ENCODE data around the gene HIVEP1. TPM values are rescaled to one million over a fixed set of nuclear protein-coding genes. Genes with fewer than 3 reads are reported as not detected.

HIVEP1 gene
- total RNA-seq, 1 donor from 2014 or later: 35.7 TPM

DNA sequence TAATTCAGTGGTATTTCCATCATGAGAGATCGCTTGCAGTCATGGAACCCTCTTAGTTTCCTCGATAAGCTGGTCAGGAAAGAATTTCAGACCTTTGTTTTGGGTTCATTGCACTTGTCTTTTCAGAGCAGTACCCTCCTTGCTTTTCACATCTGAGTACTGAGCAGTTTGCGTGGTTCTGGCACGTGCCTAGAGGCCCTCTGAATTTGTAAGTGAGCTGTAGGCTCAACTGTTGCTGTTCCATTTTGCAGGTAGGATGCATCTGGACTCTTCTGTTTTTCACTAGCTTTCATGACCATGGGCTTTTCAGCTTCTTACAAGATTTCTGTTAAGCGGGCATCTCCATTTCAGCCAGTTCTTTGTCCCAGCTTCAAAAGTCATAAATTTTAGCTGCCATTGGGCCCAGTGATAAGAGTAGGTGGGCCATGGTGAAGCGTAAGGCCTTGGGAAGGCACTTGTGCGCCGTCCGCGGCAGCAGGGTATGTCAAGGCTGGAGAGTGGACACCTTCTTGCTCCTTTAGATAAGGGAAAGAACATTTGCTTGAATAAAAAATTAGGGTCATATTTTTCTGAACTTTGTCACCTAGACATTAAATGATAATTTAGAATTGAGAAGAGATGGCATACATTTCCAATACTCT is 35.8 kb downstream of the HIVEP1 start:
- Mint-ChIP-seq H3K9me3 (ENCODE audit: low read depth) (no peaks in the 10 kb centered on the region), H3K27ac (no peak overlapping the region), H3K36me3 (ENCODE audit: insufficient read depth) (peaks cover 7% of the 10 kb centered on the region), H3K4me3 (ENCODE audit: low read depth) (no peak overlapping the region), H3K4me1 (ENCODE audit: low read depth) (peaks cover 18% of the 10 kb centered on the region), H3K27me3 (no peaks in the 10 kb centered on the region)
- no peak for DNase-seq (ENCODE audit: low spot score, unreplicated experiment)
- TF ChIP-seq, protein P1, sequence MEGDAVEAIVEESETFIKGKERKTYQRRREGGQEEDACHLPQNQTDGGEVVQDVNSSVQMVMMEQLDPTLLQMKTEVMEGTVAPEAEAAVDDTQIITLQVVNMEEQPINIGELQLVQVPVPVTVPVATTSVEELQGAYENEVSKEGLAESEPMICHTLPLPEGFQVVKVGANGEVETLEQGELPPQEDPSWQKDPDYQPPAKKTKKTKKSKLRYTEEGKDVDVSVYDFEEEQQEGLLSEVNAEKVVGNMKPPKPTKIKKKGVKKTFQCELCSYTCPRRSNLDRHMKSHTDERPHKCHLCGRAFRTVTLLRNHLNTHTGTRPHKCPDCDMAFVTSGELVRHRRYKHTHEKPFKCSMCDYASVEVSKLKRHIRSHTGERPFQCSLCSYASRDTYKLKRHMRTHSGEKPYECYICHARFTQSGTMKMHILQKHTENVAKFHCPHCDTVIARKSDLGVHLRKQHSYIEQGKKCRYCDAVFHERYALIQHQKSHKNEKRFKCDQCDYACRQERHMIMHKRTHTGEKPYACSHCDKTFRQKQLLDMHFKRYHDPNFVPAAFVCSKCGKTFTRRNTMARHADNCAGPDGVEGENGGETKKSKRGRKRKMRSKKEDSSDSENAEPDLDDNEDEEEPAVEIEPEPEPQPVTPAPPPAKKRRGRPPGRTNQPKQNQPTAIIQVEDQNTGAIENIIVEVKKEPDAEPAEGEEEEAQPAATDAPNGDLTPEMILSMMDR (IDR thresholded peaks at IDR 0.05; ENCODE audit: unreplicated experiment): no peak

DNA sequence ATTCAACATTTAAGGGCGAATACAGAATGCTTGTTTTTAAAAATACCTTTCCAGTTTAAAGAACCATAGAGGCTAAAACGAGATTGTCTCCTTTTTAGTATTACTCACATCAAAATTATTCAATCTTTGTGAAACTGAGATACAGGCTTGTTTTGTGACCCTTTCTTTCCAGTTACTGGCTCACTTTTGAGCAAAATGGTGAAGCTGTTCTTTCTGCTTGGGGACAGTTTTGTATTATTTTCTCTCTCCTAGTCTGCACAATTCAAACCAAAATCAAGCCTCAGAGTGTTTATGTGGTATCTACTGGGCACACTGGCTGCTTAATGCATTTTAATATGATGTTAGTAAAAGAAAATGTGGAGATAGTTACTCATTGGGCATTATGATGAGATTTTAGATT is 36.5 kb downstream of the HIVEP1 start:
- H3K9me3 Mint-ChIP-seq (ENCODE audit: low read depth): no peaks in the 10 kb centered on the region
- H3K27me3 Mint-ChIP-seq: no peaks in the 10 kb centered on the region
- peaks cover 7% of the 10 kb centered on the region for H3K36me3 Mint-ChIP-seq (ENCODE audit: insufficient read depth)
- no peak for DNase-seq (ENCODE audit: low spot score, unreplicated experiment)
- TF ChIP-seq, protein P1 (IDR thresholded peaks at IDR 0.05; ENCODE audit: unreplicated experiment): no peak
- no peak overlapping the region for H3K4me3 Mint-ChIP-seq (ENCODE audit: low read depth)
- peaks cover 16% of the 10 kb centered on the region for H3K4me1 Mint-ChIP-seq (ENCODE audit: low read depth)
- peak overlapping the region; percentile 46 for H3K27ac Mint-ChIP-seq

GRCh38 chr6:12049165-12049564 is 37.1 kb downstream of the HIVEP1 start:
- H3K27me3 Mint-ChIP-seq: no peaks in the 10 kb centered on the region
- H3K4me3 Mint-ChIP-seq (ENCODE audit: low read depth): no peak overlapping the region
- no peaks in the 10 kb centered on the region for H3K9me3 Mint-ChIP-seq (ENCODE audit: low read depth)
- DNase-seq (ENCODE audit: low spot score, unreplicated experiment): no peak
- peak overlapping the region; percentile 75 for H3K27ac Mint-ChIP-seq
- H3K36me3 Mint-ChIP-seq (ENCODE audit: insufficient read depth): peaks cover 7% of the 10 kb centered on the region
- TF ChIP-seq, protein P1 (IDR thresholded peaks at IDR 0.05; ENCODE audit: unreplicated experiment): no peak
- H3K4me1 Mint-ChIP-seq (ENCODE audit: low read depth): peaks cover 11% of the 10 kb centered on the region

DNA sequence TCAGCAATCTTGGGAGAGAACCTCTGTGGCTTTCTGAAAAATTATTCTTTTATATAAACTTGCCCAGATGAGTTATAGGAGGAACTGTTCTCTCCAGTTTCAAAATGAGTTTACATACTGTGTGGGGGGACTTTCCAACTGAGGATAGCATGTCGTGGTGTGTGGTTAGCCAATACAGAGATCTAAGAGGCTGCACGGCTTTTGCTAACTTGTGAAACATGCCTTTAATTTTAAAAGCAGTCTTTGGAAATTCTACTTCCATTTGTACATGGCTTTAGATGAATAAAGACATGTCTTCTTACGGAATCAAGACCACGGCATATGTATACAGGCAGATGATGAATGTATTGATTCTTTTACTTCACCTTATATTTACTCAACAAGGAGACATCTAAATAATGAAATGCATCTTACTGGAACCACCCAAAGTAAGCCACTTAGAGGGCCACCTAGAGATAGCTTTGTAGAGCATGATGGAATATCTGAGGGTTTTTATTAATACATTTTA is 39.8 kb downstream of the HIVEP1 start:
- no peak overlapping the region for H3K4me3 Mint-ChIP-seq (ENCODE audit: low read depth)
- no peaks in the 10 kb centered on the region for H3K9me3 Mint-ChIP-seq (ENCODE audit: low read depth)
- TF ChIP-seq, protein P1 (IDR thresholded peaks at IDR 0.05; ENCODE audit: unreplicated experiment): no peak
- DNase-seq (ENCODE audit: low spot score, unreplicated experiment): no peak
- H3K27ac Mint-ChIP-seq: no peak overlapping the region
- H3K4me1 Mint-ChIP-seq (ENCODE audit: low read depth): no peaks in the 10 kb centered on the region
- H3K27me3 Mint-ChIP-seq: no peaks in the 10 kb centered on the region
- peaks cover 7% of the 10 kb centered on the region for H3K36me3 Mint-ChIP-seq (ENCODE audit: insufficient read depth)

DNA sequence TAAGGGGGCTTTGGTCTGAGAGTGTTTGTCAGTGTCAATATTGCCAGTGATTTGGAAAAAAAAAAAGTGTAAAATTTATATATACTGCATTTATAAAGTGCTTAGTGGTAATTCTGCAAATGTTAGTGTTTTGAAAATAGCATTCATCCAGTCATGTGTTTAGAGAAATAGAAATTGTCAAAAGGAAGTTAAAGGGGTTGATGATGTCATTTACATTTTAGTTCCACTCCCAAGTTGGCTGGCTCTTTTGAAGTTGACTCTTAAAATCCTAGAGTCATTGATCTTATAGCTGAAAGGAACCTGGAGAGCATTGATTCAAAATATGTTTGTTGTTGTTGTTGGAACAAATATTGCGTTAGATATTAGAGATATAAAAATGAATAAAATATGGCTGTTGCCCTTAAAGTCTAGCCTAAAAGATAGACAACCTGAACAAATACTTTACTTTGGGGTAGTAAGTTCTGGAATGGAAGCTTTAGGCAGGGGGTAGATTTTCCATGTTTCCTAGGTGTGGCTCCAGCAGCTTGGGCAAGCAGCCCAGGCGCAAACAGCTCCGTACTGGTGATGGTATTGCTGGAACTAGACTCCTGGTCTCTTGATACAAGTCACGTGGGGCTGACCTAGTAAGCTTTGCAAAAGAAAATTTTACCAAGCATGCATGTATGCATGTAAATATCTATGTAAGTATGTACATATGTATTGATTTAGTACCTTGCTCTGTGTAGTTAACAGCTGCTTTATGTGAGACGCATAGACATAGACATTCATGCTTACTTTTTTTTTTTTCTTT is 46.3 kb downstream of the HIVEP1 start:
- H3K27me3 Mint-ChIP-seq: no peaks in the 10 kb centered on the region

More for the DNA sequence above, 46.3 kb downstream of the HIVEP1 start:
- Mint-ChIP-seq H3K9me3 (ENCODE audit: low read depth) (no peaks in the 10 kb centered on the region), H3K4me1 (ENCODE audit: low read depth) (peaks cover 11% of the 10 kb centered on the region), H3K36me3 (ENCODE audit: insufficient read depth) (no peaks in the 10 kb centered on the region), H3K4me3 (ENCODE audit: low read depth) (no peak overlapping the region), H3K27ac (no peak overlapping the region)
- no peak for DNase-seq (ENCODE audit: low spot score, unreplicated experiment)
- TF ChIP-seq, protein P1 (IDR thresholded peaks at IDR 0.05; ENCODE audit: unreplicated experiment): no peak
